ENCODE data around the gene AGMO. TPM values are rescaled to one million over a fixed set of nuclear protein-coding genes. Genes with fewer than 3 reads are reported as not detected.

The AGMO gene
- total and polyA plus RNA-seq, 2 donors, result 0.37 to 0.57 TPM

Other genes starting within 250 kb of the AGMO start
- gene MEOX2, start 124.7 kb upstream of the AGMO start, total RNA-seq, result 4.4 TPM
- 3.4 TPM for gene MEOX2, start 124.7 kb upstream of the AGMO start, polyA plus RNA-seq

Data from thymus (tissue), 2 donors.